Adipocyte (in vitro differentiated cells): Measurements from ENCODE around the gene ZNF222.

Experiments
- DNase-seq: peaks from one replicate; pipeline ENCODE4 v3.0.0-alpha.2; 2015; ENCODE audit warnings: low read depth
- H3K27me3 ChIP-seq: replicated peaks from 2 replicates; pipeline ENCODE4 v1.7.0; 2013; ENCODE audit warnings: mild to moderate bottlenecking, low read length, moderate library complexity; ENCODE audit not compliant: control insufficient read depth, insufficient read depth
- H3K36me3 ChIP-seq: 2 replicates; pipeline ENCODE4 v1.7.0; 2013; ENCODE audit warnings: low read length, mild to moderate bottlenecking, moderate library complexity; ENCODE audit not compliant: control insufficient read depth, insufficient read depth, severe bottlenecking
- H3K4me1 ChIP-seq: 2 replicates; pipeline ENCODE4 v1.7.0; 2013; ENCODE audit warnings: mild to moderate bottlenecking, low read length, moderate library complexity; ENCODE audit not compliant: control insufficient read depth, insufficient read depth
- H3K4me3 ChIP-seq: 2 replicates; pipeline ENCODE4 v1.7.0; 2013; ENCODE audit warnings: mild to moderate bottlenecking, low read length, moderate library complexity
- H3K9ac ChIP-seq: 2 replicates; pipeline ENCODE4 v1.7.0; 2013; ENCODE audit warnings: mild to moderate bottlenecking, low read length, moderate library complexity
- H3K9me3 ChIP-seq: 2 replicates; pipeline ENCODE4 v1.7.0; 2013; ENCODE audit warnings: mild to moderate bottlenecking, low read length, moderate library complexity; ENCODE audit not compliant: control insufficient read depth

ZNF222 gene

GRCh38 chr19:44007473-44007872 is 17.7 kb upstream of the ZNF222 start:
- peaks cover 6% of the 10 kb centered on the region for H3K4me1 ChIP-seq
- peaks cover 55% of the 10 kb centered on the region for H3K36me3 ChIP-seq

GRCh38 chr19:44010468-44010867 is 14.7 kb upstream of the ZNF222 start:
- peaks cover 50% of the 10 kb centered on the region for H3K9me3 ChIP-seq
- peaks cover 58% of the 10 kb centered on the region for H3K36me3 ChIP-seq
- H3K27me3 ChIP-seq, result no peaks in the 10 kb centered on the region
- H3K4me3 ChIP-seq, result peak overlapping the region; percentile 58
- no peak for DNase-seq
- no peaks in the 10 kb centered on the region for H3K4me1 ChIP-seq
- no peak overlapping the region for H3K9ac ChIP-seq

More at GRCh38 chr19:44007473-44007872, 17.7 kb upstream of the ZNF222 start:
- no peak for DNase-seq
- Histone ChIP-seq H3K4me3 (no peak overlapping the region), H3K27me3 (no peaks in the 10 kb centered on the region), H3K9me3 (peaks cover 42% of the 10 kb centered on the region), H3K9ac (no peak overlapping the region)

- Histone ChIP-seq H3K4me3 (no peak overlapping the region), H3K9ac (no peak overlapping the region), H3K9me3 (peaks cover 7% of the 10 kb centered on the region), H3K4me1 (no peaks in the 10 kb centered on the region), H3K36me3 (no peaks in the 10 kb centered on the region), H3K27me3 (no peaks in the 10 kb centered on the region)
- no peak for DNase-seq
These were observed 5.7 kb upstream of the ZNF222 start for GRCh38 chr19:44019498-44019897.

- no peak overlapping the region for H3K4me3 ChIP-seq
- H3K36me3 ChIP-seq, result no peaks in the 10 kb centered on the region
- no peaks in the 10 kb centered on the region for H3K27me3 ChIP-seq
- H3K9ac ChIP-seq, result no peak overlapping the region
- DNase-seq, result no peak
- peaks cover 9% of the 10 kb centered on the region for H3K4me1 ChIP-seq
- peaks cover 5% of the 10 kb centered on the region for H3K9me3 ChIP-seq
These were observed 4.0 kb upstream of the ZNF222 start for GRCh38 chr19:44021221-44021620.

- no peak for DNase-seq
- Histone ChIP-seq H3K4me1 (peaks cover 9% of the 10 kb centered on the region), H3K9me3 (peaks cover 19% of the 10 kb centered on the region), H3K36me3 (peaks cover 32% of the 10 kb centered on the region), H3K27me3 (no peaks in the 10 kb centered on the region), H3K4me3 (peak overlapping the region; percentile 97), H3K9ac (peak overlapping the region; percentile 94)
These were observed 321 bp upstream of the ZNF222 start for GRCh38 chr19:44024900-44025216.

GRCh38 chr19:44026622-44027021 is 1.4 kb downstream of the ZNF222 start:
- no peaks in the 10 kb centered on the region for H3K27me3 ChIP-seq
- H3K36me3 ChIP-seq, result peaks cover 49% of the 10 kb centered on the region
- H3K4me3 ChIP-seq, result no peak overlapping the region
- peaks cover 32% of the 10 kb centered on the region for H3K9me3 ChIP-seq
- no peak overlapping the region for H3K9ac ChIP-seq
- peaks cover 9% of the 10 kb centered on the region for H3K4me1 ChIP-seq
- DNase-seq, result no peak

- DNase-seq, result no peak
- Histone ChIP-seq H3K4me3 (peak overlapping the region; percentile 51), H3K9ac (no peak overlapping the region), H3K9me3 (peaks cover 69% of the 10 kb centered on the region), H3K36me3 (peaks cover 59% of the 10 kb centered on the region), H3K27me3 (no peaks in the 10 kb centered on the region), H3K4me1 (no peaks in the 10 kb centered on the region)
These were observed 6.9 kb downstream of the ZNF222 start for GRCh38 chr19:44032001-44032610.

GRCh38 chr19:44042147-44042546 is 17.0 kb downstream of the ZNF222 start:
- Histone ChIP-seq H3K9me3 (peaks cover 10% of the 10 kb centered on the region), H3K4me3 (no peak overlapping the region), H3K36me3 (no peaks in the 10 kb centered on the region), H3K9ac (no peak overlapping the region), H3K4me1 (no peaks in the 10 kb centered on the region), H3K27me3 (no peaks in the 10 kb centered on the region)
- no peak for DNase-seq

GRCh38 chr19:44050740-44051649 is 25.8 kb downstream of the ZNF222 start:
- Histone ChIP-seq H3K9ac (peak overlapping the region; percentile 94), H3K4me3 (peak overlapping the region; percentile 100), H3K4me1 (peaks cover 15% of the 10 kb centered on the region), H3K27me3 (peaks cover 12% of the 10 kb centered on the region), H3K36me3 (peaks cover 5% of the 10 kb centered on the region), H3K9me3 (peaks cover 9% of the 10 kb centered on the region)
- peak; percentile 14 for DNase-seq

- Histone ChIP-seq H3K4me3 (peak within 1 kb of the TSS; percentile 100), H3K9ac (peak within 1 kb of the TSS; percentile 94), H3K4me1 (peaks cover 15% of the 10 kb centered on the region), H3K36me3 (peaks cover 6% of the 10 kb centered on the region), H3K9me3 (peaks cover 9% of the 10 kb centered on the region), H3K27me3 (peaks cover 12% of the 10 kb centered on the region)
- peak; percentile 96 for DNase-seq
These were observed 26.6 kb downstream of the ZNF222 start, which contains the start of gene ZNF223 for GRCh38 chr19:44051650-44052402. Gene ZNF223 (plus strand): TSS chr19:44052036. CDS start chr19:44055177, 3,141 bp downstream.

- Histone ChIP-seq H3K27me3 (no peaks in the 10 kb centered on the region), H3K9me3 (peaks cover 5% of the 10 kb centered on the region), H3K4me3 (no peak overlapping the region), H3K4me1 (peaks cover 15% of the 10 kb centered on the region), H3K36me3 (peaks cover 36% of the 10 kb centered on the region), H3K9ac (no peak overlapping the region)
- DNase-seq, result no peak
These were observed 30.7 kb downstream of the ZNF222 start for GRCh38 chr19:44055870-44056269.
